ENCODE data around the gene TFR2.
A peak's percentile ranks its signal among the peaks of the same experiment; 100 is the strongest.

The TFR2 gene

DNA sequence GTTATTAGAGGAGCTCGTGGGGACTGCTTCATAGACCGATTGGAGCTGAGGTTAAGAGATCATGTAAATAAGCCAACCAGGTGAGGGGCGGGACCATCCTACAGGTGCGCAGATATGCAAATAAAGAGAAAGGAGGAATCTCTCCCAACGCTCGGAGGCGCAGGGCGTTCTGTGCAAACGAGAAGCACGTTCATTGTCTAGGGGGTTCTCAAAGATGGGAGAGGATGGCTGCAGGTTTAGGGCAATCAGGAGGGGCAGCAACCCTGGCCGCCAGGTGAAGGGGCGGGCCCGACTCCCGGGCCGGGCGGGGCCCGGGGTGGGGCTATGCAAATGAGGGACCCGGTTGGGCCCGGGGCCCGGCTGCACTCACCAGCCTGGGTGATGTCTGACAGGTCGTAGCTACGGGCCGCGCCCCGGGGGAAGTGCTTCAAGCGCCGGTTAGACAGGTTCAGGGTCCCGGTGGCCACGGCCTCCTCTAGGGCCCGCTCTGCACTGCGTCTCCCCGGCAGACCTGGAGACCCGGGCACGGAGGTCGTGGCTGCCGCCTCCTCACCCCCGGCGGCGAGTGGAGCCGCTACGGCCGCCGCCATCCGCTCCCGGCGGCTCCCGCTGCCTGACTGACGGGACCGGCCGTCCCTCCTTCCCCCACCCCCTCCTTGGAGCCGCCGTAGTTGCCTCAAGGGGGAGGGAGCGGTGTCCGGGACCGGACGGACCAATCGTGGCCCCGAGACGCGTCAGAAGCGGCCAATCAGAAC is 55.7 kb downstream of the TFR2 start, which contains the start of gene LRCH4:
LRCH4 (minus strand) TSS at position 619 of the 755 bp plus-strand sequence; CDS start at position 590, 29 bp downstream.
- Histone ChIP-seq H3K79me2 (ENCODE audit: insufficient read depth, low read length) (peaks cover 19% of the 10 kb centered on the region), H3K9ac (ENCODE audit: low read length) (peak within 1 kb of the TSS; percentile 81), H3K27me3 (ENCODE audit: low read length) (no peaks in the 10 kb centered on the region), H3K4me2 (ENCODE audit: low read depth, low read length, poor library complexity, severe bottlenecking) (peak within 1 kb of the TSS; percentile 77), H2AFZ (ENCODE audit: low read depth, low read length, severe bottlenecking) (peak within 1 kb of the TSS; percentile 90), H3F3A (ENCODE audit: insufficient read depth) (peaks cover 9% of the 10 kb centered on the region; the same call in 1 of the 2 replicates), H3K27ac (ENCODE audit: low read depth, low read length) (peak within 1 kb of the TSS; percentile 80), H3K9me2 (replicated peaks; ENCODE audit: insufficient read depth, low read length) (no peaks in the 10 kb centered on the region), H3K9me3 (ENCODE audit: insufficient read depth, low read length) (no peaks in the 10 kb centered on the region), H4K20me1 (ENCODE audit: low read depth, low read length) (no peaks in the 10 kb centered on the region), H3K4me3 (ENCODE audit: insufficient read depth, low read length, poor library complexity, severe bottlenecking) (peak within 1 kb of the TSS; percentile 78), H3K36me3 (ENCODE audit: low read length) (no peaks in the 10 kb centered on the region)
- TF ChIP-seq, protein P1, sequence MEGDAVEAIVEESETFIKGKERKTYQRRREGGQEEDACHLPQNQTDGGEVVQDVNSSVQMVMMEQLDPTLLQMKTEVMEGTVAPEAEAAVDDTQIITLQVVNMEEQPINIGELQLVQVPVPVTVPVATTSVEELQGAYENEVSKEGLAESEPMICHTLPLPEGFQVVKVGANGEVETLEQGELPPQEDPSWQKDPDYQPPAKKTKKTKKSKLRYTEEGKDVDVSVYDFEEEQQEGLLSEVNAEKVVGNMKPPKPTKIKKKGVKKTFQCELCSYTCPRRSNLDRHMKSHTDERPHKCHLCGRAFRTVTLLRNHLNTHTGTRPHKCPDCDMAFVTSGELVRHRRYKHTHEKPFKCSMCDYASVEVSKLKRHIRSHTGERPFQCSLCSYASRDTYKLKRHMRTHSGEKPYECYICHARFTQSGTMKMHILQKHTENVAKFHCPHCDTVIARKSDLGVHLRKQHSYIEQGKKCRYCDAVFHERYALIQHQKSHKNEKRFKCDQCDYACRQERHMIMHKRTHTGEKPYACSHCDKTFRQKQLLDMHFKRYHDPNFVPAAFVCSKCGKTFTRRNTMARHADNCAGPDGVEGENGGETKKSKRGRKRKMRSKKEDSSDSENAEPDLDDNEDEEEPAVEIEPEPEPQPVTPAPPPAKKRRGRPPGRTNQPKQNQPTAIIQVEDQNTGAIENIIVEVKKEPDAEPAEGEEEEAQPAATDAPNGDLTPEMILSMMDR (IDR thresholded peaks at IDR 0.05; ENCODE audit: insufficient read depth, low read length, poor library complexity, severe bottlenecking): no peak
- no peak for TF ChIP-seq EZH2phosphoT487 (conservative IDR thresholded peaks at IDR 0.05; ENCODE audit: low read length)

DNA sequence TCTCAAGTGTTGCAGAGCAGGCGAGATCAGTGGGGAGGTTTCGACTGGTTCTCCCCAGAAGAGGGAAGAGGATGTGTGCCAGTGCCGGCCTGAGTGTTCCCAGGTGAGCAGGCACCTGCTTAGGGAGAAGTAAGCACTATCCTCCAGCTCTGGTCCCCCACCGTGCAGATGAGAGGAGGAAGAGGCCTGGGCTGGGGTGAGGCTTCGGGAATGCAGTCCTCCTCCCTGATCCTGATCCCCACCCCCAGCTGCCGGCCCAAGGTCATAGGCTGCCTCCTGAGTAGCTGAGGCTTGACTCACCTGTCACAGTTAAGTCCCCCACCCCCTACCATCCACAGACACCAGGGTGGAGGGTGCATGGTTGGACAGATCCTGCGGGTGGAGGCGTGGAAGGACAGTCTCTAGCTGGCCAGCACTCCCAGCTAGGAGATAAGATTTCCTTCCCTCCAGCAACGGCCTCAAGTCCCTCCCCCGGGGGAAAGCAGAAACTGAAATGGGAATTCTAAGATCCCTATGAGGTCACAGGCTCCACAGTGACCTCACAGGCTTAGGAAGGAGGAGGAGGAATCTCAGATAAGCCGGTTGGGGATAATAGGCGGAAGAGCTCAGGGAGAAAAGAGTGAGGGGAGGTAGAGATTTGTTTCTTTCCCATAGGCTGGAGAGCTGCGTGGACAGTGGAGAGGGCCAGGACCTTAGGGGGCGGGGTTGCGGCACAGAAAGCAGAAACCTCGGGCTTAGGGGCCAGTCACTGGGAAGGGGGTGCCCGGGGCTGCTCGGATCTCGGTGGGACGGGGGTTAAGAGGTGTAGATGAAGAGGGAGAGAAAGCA is 56.5 kb downstream of the TFR2 start:
- Histone ChIP-seq H3K9ac (ENCODE audit: low read length) (peak overlapping the region; percentile 81), H3K4me2 (ENCODE audit: low read depth, low read length, poor library complexity, severe bottlenecking) (peak overlapping the region; percentile 76), H3F3A (ENCODE audit: insufficient read depth) (peaks cover 9% of the 10 kb centered on the region; the same call in 1 of the 2 replicates), H3K79me2 (ENCODE audit: insufficient read depth, low read length) (peaks cover 19% of the 10 kb centered on the region), H3K4me3 (ENCODE audit: insufficient read depth, low read length, poor library complexity, severe bottlenecking) (peak overlapping the region; percentile 76), H2AFZ (ENCODE audit: low read depth, low read length, severe bottlenecking) (no peak overlapping the region), H3K9me3 (ENCODE audit: insufficient read depth, low read length) (no peaks in the 10 kb centered on the region), H3K9me2 (replicated peaks; ENCODE audit: insufficient read depth, low read length) (no peaks in the 10 kb centered on the region), H3K27ac (ENCODE audit: low read depth, low read length) (peak overlapping the region; percentile 80), H4K20me1 (ENCODE audit: low read depth, low read length) (no peaks in the 10 kb centered on the region), H3K36me3 (ENCODE audit: low read length) (no peaks in the 10 kb centered on the region), H3K27me3 (ENCODE audit: low read length) (no peaks in the 10 kb centered on the region)
- TF ChIP-seq, protein P1 (IDR thresholded peaks at IDR 0.05; ENCODE audit: insufficient read depth, low read length, poor library complexity, severe bottlenecking): no peak
- no peak for TF ChIP-seq EZH2phosphoT487 (conservative IDR thresholded peaks at IDR 0.05; ENCODE audit: low read length)

DNA sequence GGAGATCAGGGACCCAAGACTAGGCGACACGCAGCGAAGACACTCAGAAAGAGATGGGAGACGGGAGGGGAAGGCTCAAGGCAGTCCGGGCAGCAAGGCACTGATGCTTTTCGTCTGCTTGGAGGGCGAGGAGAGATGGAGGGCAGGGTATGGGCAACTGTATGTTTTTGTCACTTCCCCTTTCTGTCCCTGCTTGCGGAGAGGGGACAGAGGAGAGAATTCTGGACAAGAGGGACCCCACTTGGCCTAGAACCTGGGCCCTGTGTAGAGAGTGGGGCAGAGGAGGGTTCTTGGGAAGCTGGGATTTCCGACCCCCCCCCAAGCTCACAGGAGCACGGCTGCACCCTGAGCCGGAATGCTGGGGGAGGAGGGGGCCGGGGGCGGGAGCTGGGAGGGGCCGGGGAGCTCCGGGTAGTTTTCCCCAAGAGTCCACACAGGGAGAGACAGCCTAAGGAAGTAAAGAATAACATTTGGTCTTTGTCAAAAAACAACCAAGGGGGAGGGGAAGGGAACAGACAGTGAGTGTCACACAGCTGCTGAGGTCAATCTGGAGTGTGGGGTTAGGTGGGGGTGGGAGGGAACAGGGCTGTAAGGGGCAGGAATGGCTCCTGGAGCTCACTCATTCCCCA is 57.2 kb downstream of the TFR2 start:
- no peaks in the 10 kb centered on the region for H3K9me3 ChIP-seq (ENCODE audit: insufficient read depth, low read length)
- H2AFZ ChIP-seq (ENCODE audit: low read depth, low read length, severe bottlenecking): peak overlapping the region; percentile 29
- no peaks in the 10 kb centered on the region for H3K27me3 ChIP-seq (ENCODE audit: low read length)
- H3K36me3 ChIP-seq (ENCODE audit: low read length): no peaks in the 10 kb centered on the region
- H3K27ac ChIP-seq (ENCODE audit: low read depth, low read length): peak overlapping the region; percentile 80
- no peak for TF ChIP-seq EZH2phosphoT487 (conservative IDR thresholded peaks at IDR 0.05; ENCODE audit: low read length)
- TF ChIP-seq, protein P1 (IDR thresholded peaks at IDR 0.05; ENCODE audit: insufficient read depth, low read length, poor library complexity, severe bottlenecking): no peak
- H3K4me3 ChIP-seq (ENCODE audit: insufficient read depth, low read length, poor library complexity, severe bottlenecking): peak overlapping the region; percentile 76
- peaks cover 9% of the 10 kb centered on the region; the same call in 1 of the 2 replicates for H3F3A ChIP-seq (ENCODE audit: insufficient read depth)
- H3K79me2 ChIP-seq (ENCODE audit: insufficient read depth, low read length): peaks cover 19% of the 10 kb centered on the region
- H3K4me2 ChIP-seq (ENCODE audit: low read depth, low read length, poor library complexity, severe bottlenecking): peak overlapping the region; percentile 76
- peak overlapping the region; percentile 81 for H3K9ac ChIP-seq (ENCODE audit: low read length)
- no peaks in the 10 kb centered on the region for H3K9me2 ChIP-seq (replicated peaks; ENCODE audit: insufficient read depth, low read length)
- H4K20me1 ChIP-seq (ENCODE audit: low read depth, low read length): no peaks in the 10 kb centered on the region

Measured in SU-DHL-6 (cell line).